Heart left ventricle (tissue), 16 donors: ENCODE results near the gene PHKB. TPM values are rescaled to one million over a fixed set of nuclear protein-coding genes. Genes with fewer than 3 reads are reported as not detected.

Experiments used
- ATAC-seq, 4 donors: fragments of 200-7000 bp; cut with Tn5 transposase; one replicate each; pipeline ENCODE4 v1.9.1; 2020 to 2022; ENCODE audit warnings: moderate library complexity in 4 of 4, mild to moderate bottlenecking in 3 of 4, moderate number of reproducible peaks in 1 of 4
- DNase-seq, 5 donors: peaks; one replicate each; pipeline ENCODE4 v3.0.0-alpha.2; 2020
- H3K27ac ChIP-seq, 12 donors: fragments of 200-600 bp; sonication (generic) in 4 of 12; one replicate each; pipeline versions ENCODE4 v1.5.0 to v1.8.0; 2016 to 2022; ENCODE audit warnings: mild to moderate bottlenecking in 2 of 12
- H3K27me3 ChIP-seq, 9 donors: fragments of 200-600 bp; sonication (generic) in 2 of 9; one replicate each; pipeline versions ENCODE4 v1.5.1 to v1.8.0; 2016 to 2022; ENCODE audit warnings: mild to moderate bottlenecking in 3 of 9
- H3K36me3 ChIP-seq, 9 donors: fragments of 200-600 bp; sonication (generic) in 2 of 9; one replicate each; pipeline versions ENCODE4 v1.5.0 to v1.8.0; 2018 to 2022; ENCODE audit warnings: mild to moderate bottlenecking in 2 of 9
- H3K4me1 ChIP-seq, 12 donors: fragments of 200-600 bp; sonication (generic) in 4 of 12; one replicate each; pipeline versions ENCODE4 v1.5.0 to v1.8.0; 2016 to 2022; ENCODE audit warnings: mild to moderate bottlenecking in 3 of 12
- H3K4me3 ChIP-seq, 12 donors: fragments of 200-600 bp; sonication (generic) in 4 of 12; one replicate each; pipeline versions ENCODE4 v1.5.0 to v1.8.0; 2017 to 2022; ENCODE audit warnings: mild to moderate bottlenecking in 9 of 12, moderate library complexity in 4 of 12
- H3K9me3 ChIP-seq, 12 donors: fragments of 200-600 bp; sonication (generic) in 4 of 12; one replicate each; pipeline versions ENCODE4 v1.5.0 to v1.8.0; 2016 to 2022; ENCODE audit warnings: mild to moderate bottlenecking in 1 of 12
- POLR2A ChIP-seq, 2 donors: fragments of 450-650 bp; IDR thresholded peaks; one replicate each; pipeline ENCODE4 v1.6.1; 2017; ENCODE audit warnings: antibody characterized with exemption in 2 of 2, mild to moderate bottlenecking in 2 of 2, moderate library complexity in 2 of 2
- WGBS, 4 donors: extraction: QIAGEN DNeasy Blood & Tissue Kit in 2 of 4; methylation state at CpG; one replicate each; pipeline versions ENCODE4 v1.1.5 to v1.1.7; 2013 to 2018; 5-methylcytosine and 5-hydroxymethylcytosine counted together
- intact Hi-C, 10 donors: fragments of 100-400 bp; cut with DNase I; formaldehyde crosslinking; loops; one replicate each; pipeline versions ENCODE4 v1.11.1 to v1.14.2; 2022
- polyA plus RNA-seq, 2 donors: library from polyadenylated mRNA; stranded (reverse); fragments of 200-250 nt; gene quantifications; one replicate each; pipeline ENCODE4 v1.2.3, GENCODE V29; 2013
- total RNA-seq, 9 donors: library from RNA; depleted of rRNA in 2 of 9; stranded (reverse); fragments of >200 nt in 2 of 9; fragmentation: NEBNext Ultra II Directional in 3 of 9; extraction: Animal tissue kit (Norgen Biotek cat#: 25700) in 3 of 9; gene quantifications; one replicate each; pipeline versions ENCODE4 v1.1.0 to v1.2.4, GENCODE V29; 2016 to 2023
- TF ChIP-seq, protein P1 (sequence below), 12 donors: fragments of 200-600 bp; sonication (generic) in 4 of 12; IDR thresholded peaks; one replicate each; pipeline versions ENCODE4 v1.5.0 to v1.8.0; 2018 to 2022; ENCODE audit warnings: antibody characterized with exemption in 12 of 12, mild to moderate bottlenecking in 5 of 12
- donor health status: ischemic (EF 13 %, LVEDD 7.1; RV severe dilation, severe dysfunction).
- donor health status: healthy with polysubstance abuse.
- donor health status: DM: no; HTN: yes; CAD: no.
- donor health status: DM: no; HTN: no; CAD: no.
- donor health status: ischemic (EF 25% LVEDD 6.9; RV normal size, moderate dysfunction).
- donor health status: ischemic (EF 25% LVEDD 5.7; RV mildly dilated, moderate dysfunction).
- donor health status: healthy.
- donor health status: DM: yes; HTN: yes; CAD: no.
- donor health status: ischemic (EF 35%, LVEDD 5.7; RV mildly dilated, moderate dysfunction).
- donor health status: nonischemic (EF 11% LVEDD 7.7; RV severe dilation, severe dysfunction).
- donor health status: DM: yes; HTN: yes; CAD: no.
- donor health status: PGD.
- donor health status: ischemic (EF 29% LVEDD 5.4; RV normal size, mild dysfunction).
- donor health status: nonischemic (EF 23%, LVEDD 6.1; RV moderate dilation, normal function).

Gene PHKB
- total and polyA plus RNA-seq, 11 donors, result 14.2 to 70.1 (median 61.3) TPM

GRCh38 chr16:47613251-47613650 is 152.1 kb downstream of the PHKB start:
- Histone ChIP-seq H3K9me3 (no peaks in the 10 kb centered on the region), H3K4me1 (peaks cover 0 to 13% (median 1%) of the 10 kb centered on the region in 12 donors), H3K27ac (no peak overlapping the region), H3K4me3 (no peak overlapping the region), H3K36me3 (peaks cover 0 to 32% (median 15%) of the 10 kb centered on the region in 9 donors), H3K27me3 (no peaks in the 10 kb centered on the region)
- ATAC-seq, result peak in 1 of 4 donors; percentile 9
- intact Hi-C loops, result no loop called here
- TF ChIP-seq POLR2A (IDR thresholded peaks at IDR 0.05), result no peak
- TF ChIP-seq, protein P1, sequence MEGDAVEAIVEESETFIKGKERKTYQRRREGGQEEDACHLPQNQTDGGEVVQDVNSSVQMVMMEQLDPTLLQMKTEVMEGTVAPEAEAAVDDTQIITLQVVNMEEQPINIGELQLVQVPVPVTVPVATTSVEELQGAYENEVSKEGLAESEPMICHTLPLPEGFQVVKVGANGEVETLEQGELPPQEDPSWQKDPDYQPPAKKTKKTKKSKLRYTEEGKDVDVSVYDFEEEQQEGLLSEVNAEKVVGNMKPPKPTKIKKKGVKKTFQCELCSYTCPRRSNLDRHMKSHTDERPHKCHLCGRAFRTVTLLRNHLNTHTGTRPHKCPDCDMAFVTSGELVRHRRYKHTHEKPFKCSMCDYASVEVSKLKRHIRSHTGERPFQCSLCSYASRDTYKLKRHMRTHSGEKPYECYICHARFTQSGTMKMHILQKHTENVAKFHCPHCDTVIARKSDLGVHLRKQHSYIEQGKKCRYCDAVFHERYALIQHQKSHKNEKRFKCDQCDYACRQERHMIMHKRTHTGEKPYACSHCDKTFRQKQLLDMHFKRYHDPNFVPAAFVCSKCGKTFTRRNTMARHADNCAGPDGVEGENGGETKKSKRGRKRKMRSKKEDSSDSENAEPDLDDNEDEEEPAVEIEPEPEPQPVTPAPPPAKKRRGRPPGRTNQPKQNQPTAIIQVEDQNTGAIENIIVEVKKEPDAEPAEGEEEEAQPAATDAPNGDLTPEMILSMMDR (IDR thresholded peaks at IDR 0.05), result no peak
- 68 to 92% (median 83%) methylated on average over 1 of the region's 1 CpG for WGBS, 4 donors
- DNase-seq, result no peak

GRCh38 chr16:47617732-47618131 is 156.6 kb downstream of the PHKB start:
- Histone ChIP-seq H3K27ac (no peak overlapping the region), H3K9me3 (no peaks in the 10 kb centered on the region), H3K4me1 (peaks cover 0 to 11% (median 0%) of the 10 kb centered on the region in 12 donors), H3K4me3 (no peak overlapping the region), H3K36me3 (peaks cover 0 to 16% (median 3%) of the 10 kb centered on the region in 9 donors), H3K27me3 (no peaks in the 10 kb centered on the region)
- 91 to 97% (median 93%) methylated on average over 3 of the region's 3 CpGs for WGBS, 4 donors
- no peak for DNase-seq
- no peak for ATAC-seq
- TF ChIP-seq POLR2A (IDR thresholded peaks at IDR 0.05), result no peak
- TF ChIP-seq, protein P1 (IDR thresholded peaks at IDR 0.05), result no peak
- intact Hi-C loops, result no loop called here

- ATAC-seq, result no peak
- 91 to 100% (median 99%) methylated on average over 1 of the region's 1 CpG for WGBS, 4 donors
- no peak for TF ChIP-seq POLR2A (IDR thresholded peaks at IDR 0.05)
- TF ChIP-seq, protein P1 (IDR thresholded peaks at IDR 0.05), result no peak
Observed at GRCh38 chr16:47622451-47623176, 161.5 kb downstream of the PHKB start.

GRCh38 chr16:47624563-47624962 is 163.4 kb downstream of the PHKB start:
- Histone ChIP-seq H3K4me3 (no peak overlapping the region), H3K27me3 (no peaks in the 10 kb centered on the region), H3K27ac (no peak overlapping the region), H3K4me1 (peaks cover 0 to 8% (median 0%) of the 10 kb centered on the region in 12 donors), H3K9me3 (peaks cover 0 to 5% (median 0%) of the 10 kb centered on the region in 12 donors), H3K36me3 (peaks cover 0 to 3% (median 0%) of the 10 kb centered on the region in 9 donors)
- DNase-seq, result no peak
- WGBS, 4 donors, result 89 to 98% (median 96%) methylated on average over 1 of the region's 1 CpG
- no peak for ATAC-seq
- TF ChIP-seq, protein P1 (IDR thresholded peaks at IDR 0.05), result no peak
- no peak for TF ChIP-seq POLR2A (IDR thresholded peaks at IDR 0.05)
- intact Hi-C loops, result no loop called here

More at GRCh38 chr16:47622451-47623176, 161.5 kb downstream of the PHKB start:
- Histone ChIP-seq H3K4me3 (no peak overlapping the region), H3K9me3 (no peaks in the 10 kb centered on the region), H3K27me3 (no peaks in the 10 kb centered on the region), H3K4me1 (peaks cover 0 to 9% (median 0%) of the 10 kb centered on the region in 12 donors), H3K36me3 (peaks cover 0 to 5% (median 0%) of the 10 kb centered on the region in 9 donors), H3K27ac (no peak overlapping the region)
- no peak for DNase-seq
- intact Hi-C loops, result no loop called here
